ENCODE measurements around the gene EHMT1. TPM values are rescaled to one million over a fixed set of nuclear protein-coding genes. Genes with fewer than 3 reads are reported as not detected.

The EHMT1 gene
- 29.5 and 33.9 TPM in 2 replicates for total RNA-seq

GRCh38 chr9:137618105-137619067 is at the start of gene EHMT1:
TSS of gene EHMT1 (plus strand) at chr9:137619005. CDS start at chr9:137619029, 24 bp downstream.

GRCh38 chr9:137578518-137579258 is 40.1 kb upstream of the EHMT1 start, which contains the start of gene DPH7:
TSS of gene DPH7 (minus strand) at chr9:137578925. CDS start at chr9:137578777, 148 bp downstream.

DNA sequence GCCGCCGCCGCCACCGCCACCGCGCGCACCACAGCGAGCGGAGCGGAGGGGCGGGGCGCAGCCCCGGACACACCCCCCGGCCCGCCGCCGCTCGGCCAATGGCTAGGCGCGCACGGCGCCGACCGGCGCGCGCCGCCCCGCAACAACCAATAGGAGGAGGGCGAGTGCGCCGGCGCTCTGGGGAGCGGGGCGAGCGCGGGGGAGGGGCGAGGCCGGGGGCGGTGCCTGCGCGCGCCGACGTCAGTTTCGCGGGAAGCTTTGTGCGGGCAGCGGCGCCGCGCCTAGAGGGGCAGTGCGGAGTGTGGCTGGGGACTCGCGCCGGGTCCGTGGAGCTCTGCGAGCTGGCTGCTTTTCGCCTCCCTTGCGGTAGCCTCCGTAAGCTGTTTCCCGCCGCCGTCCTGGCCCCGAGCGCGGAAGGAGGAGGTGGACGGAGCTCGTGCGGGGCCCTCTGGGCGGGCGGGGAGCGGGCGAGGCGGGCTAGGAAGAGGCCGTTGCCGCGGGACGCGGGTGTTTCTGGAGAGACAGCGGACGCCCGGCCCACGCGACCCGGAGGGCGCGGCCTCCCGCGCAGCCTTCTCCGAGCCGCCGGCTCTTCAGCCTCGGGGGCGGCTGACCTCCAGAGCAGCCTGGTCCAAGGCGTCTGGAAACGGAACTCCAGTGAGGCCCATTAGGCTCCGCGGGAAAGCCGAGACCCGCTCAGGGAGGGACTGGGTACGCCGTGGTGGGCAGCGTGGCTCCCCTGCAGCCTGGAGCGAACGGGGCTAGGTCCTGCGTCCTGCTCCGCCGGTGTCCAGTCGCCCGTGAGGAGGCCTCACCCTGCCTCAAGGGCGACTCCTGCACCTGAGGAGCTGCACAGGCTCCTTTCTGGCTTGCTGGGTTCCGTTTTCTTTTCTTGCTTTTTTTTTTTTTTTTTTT is 28.1 kb upstream of the EHMT1 start, which contains the start of gene ZMYND19:
Gene ZMYND19, minus strand, starts transcription at position 44 of the 915 bp plus-strand sequence. CDS start 249 bp downstream, outside the sequence.

GRCh38 chr9:137605121-137606004 is 13.4 kb upstream of the EHMT1 start, which contains the start of gene ARRDC1:
TSS of gene ARRDC1 (plus strand) at chr9:137605686. CDS start at chr9:137605718, 32 bp downstream.

DNA sequence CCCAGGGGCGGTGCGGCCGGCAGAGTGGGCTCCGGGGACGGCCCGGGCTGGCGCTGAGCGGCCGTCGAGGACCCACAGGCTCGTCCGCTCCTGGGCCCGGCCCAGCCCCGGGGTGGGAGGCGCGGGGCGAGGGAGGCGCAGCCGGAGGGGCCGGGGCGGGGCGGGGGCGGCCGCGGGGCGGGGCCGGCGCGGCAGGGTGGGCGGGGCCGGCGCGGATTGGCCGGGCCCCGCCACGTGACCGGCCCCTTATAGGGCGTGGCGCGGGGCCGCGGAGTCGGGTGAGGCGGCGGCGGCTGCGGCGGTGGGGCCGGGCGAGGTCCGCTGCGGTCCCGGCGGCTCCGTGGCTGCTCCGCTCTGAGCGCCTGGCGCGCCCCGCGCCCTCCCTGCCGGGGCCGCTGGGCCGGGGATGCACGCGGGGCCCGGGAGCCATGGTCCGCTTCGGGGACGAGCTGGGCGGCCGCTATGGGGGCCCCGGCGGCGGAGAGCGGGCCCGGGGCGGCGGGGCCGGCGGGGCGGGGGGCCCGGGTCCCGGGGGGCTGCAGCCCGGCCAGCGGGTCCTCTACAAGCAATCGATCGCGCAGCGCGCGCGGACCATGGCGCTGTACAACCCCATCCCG is 258.8 kb downstream of the EHMT1 start, which contains the start of gene CACNA1B:
Gene CACNA1B, plus strand, starts transcription at position 277 of the 617 bp plus-strand sequence. Its CDS starts 152 bp downstream, at position 429.

Other genes with a start within 250 kb of the EHMT1 start
- gene EXD3, start 195.8 kb upstream of the EHMT1 start, total RNA-seq = 5.3 and 9.4 TPM in 2 replicates
- 0.12 TPM in 1 of 2 replicates, not detected in the other for gene NOXA1, start 195.6 kb upstream of the EHMT1 start, total RNA-seq
- not detected in 2 replicates for gene ENTPD8, start 177.6 kb upstream of the EHMT1 start, total RNA-seq
- gene NSMF, start 159.7 kb upstream of the EHMT1 start, total RNA-seq = 50.7 and 74.4 TPM in 2 replicates
- 1.9 and 3.3 TPM in 2 replicates for gene PNPLA7, start 68.6 kb upstream of the EHMT1 start, total RNA-seq
- 54.0 and 55.8 TPM in 2 replicates for gene MRPL41, start 67.1 kb upstream of the EHMT1 start, total RNA-seq
- gene DPH7, start 40.1 kb upstream of the EHMT1 start, total RNA-seq = 11.9 TPM in 2 replicates
- gene ZMYND19, start 28.5 kb upstream of the EHMT1 start, total RNA-seq = 13.0 and 15.5 TPM in 2 replicates
- gene ARRDC1, start 13.3 kb upstream of the EHMT1 start, total RNA-seq = 8.1 and 18.4 TPM in 2 replicates

Data from cardiac ventricle fibroblast (primary cell).